Parathyroid adenoma (tissue), 2 donors: Measurements from ENCODE around the gene ZFY.

ENCODE experiments used
- H2AFZ ChIP-seq: fragments of 300-600 bp; sonication (generic); one replicate; pipeline ENCODE4 v1.7.0; 2017; ENCODE audit warnings: antibody characterized with exemption, mild to moderate bottlenecking
- H3K27ac ChIP-seq: fragments of 300-600 bp; sonication (generic); one replicate; pipeline ENCODE4 v1.7.0; 2017
- H3K27me3 ChIP-seq: fragments of 300-600 bp; sonication (generic); one replicate; pipeline ENCODE4 v1.7.0; 2017; ENCODE audit warnings: low read length; ENCODE audit not compliant: control insufficient read depth, insufficient read depth
- H3K36me3 ChIP-seq: fragments of 300-600 bp; sonication (generic); one replicate; pipeline ENCODE4 v1.7.0; 2017; ENCODE audit warnings: low read length; ENCODE audit not compliant: control insufficient read depth, insufficient read depth
- H3K4me1 ChIP-seq: fragments of 300-600 bp; sonication (generic); one replicate; pipeline ENCODE4 v1.7.0; 2017; ENCODE audit warnings: control low read depth
- H3K4me2 ChIP-seq: fragments of 300-600 bp; sonication (generic); one replicate; pipeline ENCODE4 v1.7.0; 2017; ENCODE audit warnings: low read length
- H3K4me3 ChIP-seq: fragments of 300-600 bp; sonication (generic); one replicate; pipeline ENCODE4 v1.7.0; 2017; ENCODE audit warnings: low read depth, low read length
- H3K79me2 ChIP-seq: fragments of 300-600 bp; sonication (generic); one replicate; pipeline ENCODE4 v1.7.0; 2017; ENCODE audit warnings: control low read depth
- H3K9ac ChIP-seq: fragments of 300-600 bp; sonication (generic); one replicate; pipeline ENCODE4 v1.7.0; 2017; ENCODE audit warnings: mild to moderate bottlenecking
- H3K9me3 ChIP-seq: fragments of 300-600 bp; sonication (generic); one replicate; pipeline ENCODE4 v1.7.0; 2017; ENCODE audit warnings: low read length; ENCODE audit not compliant: control insufficient read depth
- TF ChIP-seq, protein P1 (sequence below): fragments of 300-600 bp; sonication (generic); IDR thresholded peaks from one replicate; pipeline ENCODE4 v1.7.0; 2017; ENCODE audit warnings: antibody characterized with exemption, mild to moderate bottlenecking
- donor health status: primary hyperparathyroidism.

Gene ZFY

DNA sequence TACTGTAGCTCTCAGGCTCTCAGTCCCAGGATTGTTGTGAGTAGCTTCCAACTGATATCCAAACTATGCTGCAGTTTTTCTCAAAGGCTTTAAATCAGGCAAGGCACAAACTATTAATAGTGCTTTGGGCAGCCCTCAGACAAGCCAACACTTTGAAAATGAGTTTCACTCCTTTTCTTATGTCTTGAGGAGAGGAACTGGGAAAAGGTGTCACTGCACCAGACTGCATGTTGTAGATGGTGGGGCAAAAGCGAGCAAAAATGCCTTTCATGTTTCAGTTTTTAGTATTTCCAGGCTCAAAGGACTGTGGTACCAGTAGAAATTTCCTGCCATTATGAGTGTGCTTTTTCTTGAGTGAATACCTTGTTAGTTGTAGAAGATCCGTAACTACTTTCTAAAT, 39.1 kb upstream of the ZFY start:
- Histone ChIP-seq H3K27ac (no peak overlapping the region), H3K79me2 (no peaks in the 10 kb centered on the region), H3K4me3 (no peak overlapping the region), H3K27me3 (no peaks in the 10 kb centered on the region), H3K36me3 (no peaks in the 10 kb centered on the region), H3K9me3 (no peaks in the 10 kb centered on the region), H3K9ac (no peak overlapping the region), H3K4me2 (no peak overlapping the region), H2AFZ (no peak overlapping the region), H3K4me1 (no peaks in the 10 kb centered on the region)
- TF ChIP-seq, protein P1, sequence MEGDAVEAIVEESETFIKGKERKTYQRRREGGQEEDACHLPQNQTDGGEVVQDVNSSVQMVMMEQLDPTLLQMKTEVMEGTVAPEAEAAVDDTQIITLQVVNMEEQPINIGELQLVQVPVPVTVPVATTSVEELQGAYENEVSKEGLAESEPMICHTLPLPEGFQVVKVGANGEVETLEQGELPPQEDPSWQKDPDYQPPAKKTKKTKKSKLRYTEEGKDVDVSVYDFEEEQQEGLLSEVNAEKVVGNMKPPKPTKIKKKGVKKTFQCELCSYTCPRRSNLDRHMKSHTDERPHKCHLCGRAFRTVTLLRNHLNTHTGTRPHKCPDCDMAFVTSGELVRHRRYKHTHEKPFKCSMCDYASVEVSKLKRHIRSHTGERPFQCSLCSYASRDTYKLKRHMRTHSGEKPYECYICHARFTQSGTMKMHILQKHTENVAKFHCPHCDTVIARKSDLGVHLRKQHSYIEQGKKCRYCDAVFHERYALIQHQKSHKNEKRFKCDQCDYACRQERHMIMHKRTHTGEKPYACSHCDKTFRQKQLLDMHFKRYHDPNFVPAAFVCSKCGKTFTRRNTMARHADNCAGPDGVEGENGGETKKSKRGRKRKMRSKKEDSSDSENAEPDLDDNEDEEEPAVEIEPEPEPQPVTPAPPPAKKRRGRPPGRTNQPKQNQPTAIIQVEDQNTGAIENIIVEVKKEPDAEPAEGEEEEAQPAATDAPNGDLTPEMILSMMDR, result no peak

DNA sequence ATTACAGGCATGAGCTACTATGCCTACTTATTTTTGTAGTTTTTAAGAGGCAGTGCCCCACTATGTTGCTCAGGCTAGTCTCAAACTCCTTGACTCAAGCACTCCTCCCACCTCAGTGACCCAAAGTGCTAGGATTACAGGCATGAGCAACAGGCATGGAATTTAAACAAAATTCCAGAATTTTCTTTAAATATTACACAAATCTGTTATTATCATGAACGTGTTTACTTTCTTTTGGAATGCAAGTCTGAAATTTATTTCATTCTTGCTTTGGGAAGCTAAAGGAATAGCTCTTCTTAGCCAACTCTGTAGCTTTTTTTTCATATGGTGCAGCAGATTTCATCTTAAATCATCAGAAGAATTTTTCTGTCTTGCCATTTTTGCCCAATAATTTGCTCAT, 27.8 kb upstream of the ZFY start:
- TF ChIP-seq, protein P1, result no peak
- no peaks in the 10 kb centered on the region for H3K4me1 ChIP-seq
- H3K36me3 ChIP-seq, result no peaks in the 10 kb centered on the region
- no peaks in the 10 kb centered on the region for H3K27me3 ChIP-seq
- H3K9me3 ChIP-seq, result no peaks in the 10 kb centered on the region
- H3K27ac ChIP-seq, result no peak overlapping the region
- H3K4me3 ChIP-seq, result no peak overlapping the region
- H3K79me2 ChIP-seq, result no peaks in the 10 kb centered on the region
- H3K4me2 ChIP-seq, result no peak overlapping the region
- H3K9ac ChIP-seq, result no peak overlapping the region
- no peak overlapping the region for H2AFZ ChIP-seq

DNA sequence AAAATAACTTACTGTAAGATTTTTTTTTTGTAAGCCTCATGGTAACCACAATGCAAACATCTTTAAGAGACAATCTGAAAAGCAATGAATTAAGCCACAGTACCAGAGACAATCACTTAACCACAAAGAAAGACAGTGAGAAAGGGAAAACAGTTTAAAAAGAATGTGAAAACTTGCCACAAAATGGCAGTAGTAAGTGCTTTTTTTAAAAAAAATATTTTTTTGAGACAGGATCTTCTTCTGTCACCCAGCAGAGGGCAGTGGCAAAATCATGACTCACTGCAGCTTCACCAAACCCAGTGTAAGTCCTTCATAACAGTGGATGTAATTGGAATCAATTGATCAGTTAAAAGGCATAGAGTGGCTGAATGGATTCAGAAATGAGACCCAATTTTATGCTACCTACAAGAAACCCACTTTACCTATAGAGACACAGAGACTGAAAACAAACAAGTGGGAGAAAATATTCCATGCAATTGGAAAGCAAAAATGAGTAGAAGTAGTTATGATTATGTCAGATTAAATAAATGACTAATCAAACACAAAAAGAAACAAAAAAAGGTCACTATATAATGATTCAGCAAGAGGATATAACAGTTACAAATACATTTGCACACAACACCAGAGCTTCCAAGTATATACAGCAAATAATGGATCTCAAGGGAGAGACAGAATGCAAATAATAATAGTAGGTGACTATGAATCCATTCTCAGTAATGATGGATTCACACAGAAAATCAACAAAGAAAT, 21.9 kb upstream of the ZFY start:
- Histone ChIP-seq H3K36me3 (no peaks in the 10 kb centered on the region), H2AFZ (no peak overlapping the region), H3K9ac (no peak overlapping the region), H3K9me3 (no peaks in the 10 kb centered on the region), H3K27me3 (no peaks in the 10 kb centered on the region), H3K27ac (no peak overlapping the region), H3K79me2 (no peaks in the 10 kb centered on the region), H3K4me3 (no peak overlapping the region), H3K4me2 (no peak overlapping the region), H3K4me1 (no peaks in the 10 kb centered on the region)
- TF ChIP-seq, protein P1, result no peak

DNA sequence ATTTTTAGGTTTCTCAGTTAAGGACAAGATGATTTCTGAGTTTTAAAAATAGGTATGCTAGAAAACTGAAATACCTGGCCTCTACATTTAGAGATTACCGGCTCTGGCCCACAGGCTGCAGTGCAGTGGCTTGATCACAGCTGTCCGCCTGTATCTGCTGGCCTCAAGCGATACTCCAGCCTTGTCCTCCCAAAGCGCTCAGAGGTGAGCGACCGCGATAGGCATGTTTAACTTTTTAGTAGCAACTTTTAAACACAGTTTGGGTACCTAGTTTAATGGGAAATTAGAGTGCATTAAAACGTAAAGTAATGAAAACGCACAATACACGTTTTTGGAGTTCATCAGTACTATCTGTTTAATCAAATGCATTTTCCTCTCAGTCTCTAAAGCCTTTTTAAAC, 1.1 kb upstream of the ZFY start:
- Histone ChIP-seq H3K36me3 (no peaks in the 10 kb centered on the region), H2AFZ (no peak overlapping the region), H3K4me3 (peak overlapping the region; percentile 78), H3K4me1 (no peaks in the 10 kb centered on the region), H3K27ac (no peak overlapping the region), H3K9ac (no peak overlapping the region), H3K79me2 (no peaks in the 10 kb centered on the region), H3K9me3 (no peaks in the 10 kb centered on the region), H3K4me2 (peak overlapping the region; percentile 75), H3K27me3 (no peaks in the 10 kb centered on the region)
- TF ChIP-seq, protein P1, result no peak
